Measurements from ENCODE around the gene ZNF592. TPM values are rescaled to one million over a fixed set of nuclear protein-coding genes. Genes with fewer than 3 reads are reported as not detected.
A peak's percentile ranks its signal among the peaks of the same experiment; 100 is the strongest.

Gene ZNF592
- total and polyA plus RNA-seq, 9 of the 15 experiments (the other 6 are each of a cell fraction or from before 2014, with no cell fraction given): 0.88 to 23.8 (median 7.4) TPM

GRCh38 chr15:84748274-84749110 lies at the start of gene ZNF592 (continued):
- TF ChIP-seq ZNF511 (CRISPR knock-in tag; IDR thresholded peaks at IDR 0.05) (no peak), TAF1 (IDR thresholded peaks at IDR 0.05; ENCODE audit: control insufficient read depth, extremely low read depth, insufficient read depth, low read length, severe bottlenecking) (peak; percentile 55), E2F6 (IDR thresholded peaks at IDR 0.05; ENCODE audit: borderline replicate concordance in 1 of 2, extremely low read depth in 1 of 2, insufficient read depth in 1 of 2, insufficient read length in 1 of 2, low read depth in 1 of 2, low read length in 1 of 2, poor library complexity in 1 of 2, severe bottlenecking in 1 of 2) (peak; percentile 39 to 90), SIX5 (IDR thresholded peaks at IDR 0.05; ENCODE audit: borderline replicate concordance in 1 of 2, insufficient read depth in 1 of 2, low read depth in 1 of 2, low read length in 2 of 2) (no peak), CCNT2 (IDR thresholded peaks at IDR 0.05; ENCODE audit: borderline replicate concordance, extremely low read depth, insufficient read length, low read depth, low read length) (peak; percentile 61), ZNF431 (CRISPR knock-in tag; IDR thresholded peaks at IDR 0.05) (no peak), ZBTB8A (IDR thresholded peaks at IDR 0.05; ENCODE audit: partially characterized antibody) (no peak), KHSRP (IDR thresholded peaks at IDR 0.05) (no peak), POLR2G (IDR thresholded peaks at IDR 0.05; ENCODE audit: low read depth, low read length) (peak; percentile 77), RFX5 (IDR thresholded peaks at IDR 0.05; ENCODE audit: low read depth, low read length) (no peak), TAF15 (IDR thresholded peaks at IDR 0.05; ENCODE audit: low read depth, low read length) (no peak), TBL1XR1 (IDR thresholded peaks at IDR 0.05; ENCODE audit: low read length in 2 of 2) (no peak), ZKSCAN8 (CRISPR knock-in tag; IDR thresholded peaks at IDR 0.05) (no peak), SRSF7 (optimal IDR thresholded peaks at IDR 0.05; ENCODE audit: low read depth, low read length) (no peak), SAP30 (IDR thresholded peaks at IDR 0.05; ENCODE audit: borderline replicate concordance, insufficient read depth, low read depth, low read length, poor library complexity, severe bottlenecking) (no peak), CTCFL (IDR thresholded peaks at IDR 0.05; ENCODE audit: borderline replicate concordance, insufficient read depth, low read depth, low read length, poor library complexity, severe bottlenecking) (peak; percentile 65), E2F4 (CRISPR knock-in tag; IDR thresholded peaks at IDR 0.05; ENCODE audit: low read depth) (no peak), POLR2H (tag; IDR thresholded peaks at IDR 0.05; ENCODE audit: low read depth) (peak; percentile 59; the same call in 1 of the 2 replicates), ADNP (tag; IDR thresholded peaks at IDR 0.05) (no peak)

All from K562 (cell line).